ENCODE data around the gene PGPEP1. TPM values are rescaled to one million over a fixed set of nuclear protein-coding genes. Genes with fewer than 3 reads are reported as not detected.
"Not testable (repeated sequence)": the region's sequence is repeated elsewhere in the genome, so short reads cannot be mapped to it uniquely, and the experiment has no call there.

PGPEP1 gene
- total RNA-seq, 1 donor from 2014 or later = 29.3 TPM

- intact Hi-C loops (cut with DNase I); ATAC-seq; DNase-seq (ENCODE audit: missing footprints): not testable (repeated sequence)
Observed at GRCh38 chr19:18324373-18324731, 16.0 kb upstream of the PGPEP1 start.

GRCh38 chr19:18326772-18327171 lies 13.6 kb upstream of the PGPEP1 start:
- intact Hi-C loops (cut with DNase I) = no loop called here
- DNase-seq (ENCODE audit: missing footprints) (no peak), ATAC-seq (no peak)

- intact Hi-C loops (cut with DNase I) = loop anchor here (1.0 kb wide), 2 partner anchors 49 to 53 kb away; no protein-coding TSS in a partner anchor
- peak; percentile 88 for DNase-seq (ENCODE audit: missing footprints)
Observed at GRCh38 chr19:18328340-18329034, 11.9 kb upstream of the PGPEP1 start.

GRCh38 chr19:18329035-18329376 lies 11.4 kb upstream of the PGPEP1 start:
- intact Hi-C loops (cut with DNase I) = no loop called here
- ATAC-seq = no peak

More at GRCh38 chr19:18328340-18329034, 11.9 kb upstream of the PGPEP1 start:
- ATAC-seq = peak; percentile 98

GRCh38 chr19:18330868-18331267 lies 9.5 kb upstream of the PGPEP1 start:
- DNase-seq (ENCODE audit: missing footprints) = no peak
- ATAC-seq = no peak
- intact Hi-C loops (cut with DNase I) = no loop called here

More at GRCh38 chr19:18329035-18329376, 11.4 kb upstream of the PGPEP1 start:
- DNase-seq (ENCODE audit: missing footprints) = no peak

GRCh38 chr19:18332917-18333530 lies 7.4 kb upstream of the PGPEP1 start:
- DNase-seq (ENCODE audit: missing footprints) (no peak), ATAC-seq (no peak)
- intact Hi-C loops (cut with DNase I) = no loop called here

GRCh38 chr19:18333680-18334079 lies 6.7 kb upstream of the PGPEP1 start:
- ATAC-seq (no peak), DNase-seq (ENCODE audit: missing footprints) (no peak)
- intact Hi-C loops (cut with DNase I) = no loop called here

GRCh38 chr19:18336121-18336520 lies 4.3 kb upstream of the PGPEP1 start:
- ATAC-seq (no peak), DNase-seq (ENCODE audit: missing footprints) (no peak)

GRCh38 chr19:18338541-18338940 lies 1.9 kb upstream of the PGPEP1 start:
- DNase-seq (ENCODE audit: missing footprints) (no peak), ATAC-seq (no peak)
- intact Hi-C loops (cut with DNase I) = no loop called here

More at GRCh38 chr19:18336121-18336520, 4.3 kb upstream of the PGPEP1 start:
- intact Hi-C loops (cut with DNase I) = no loop called here

- DNase-seq (ENCODE audit: missing footprints) = no peak
- ATAC-seq = no peak
- intact Hi-C loops (cut with DNase I) = no loop called here
Observed at GRCh38 chr19:18339723-18340122, 675 bp upstream of the PGPEP1 start.

GRCh38 chr19:18340990-18341868 lies 831 bp downstream of the PGPEP1 start:
- intact Hi-C loops (cut with DNase I) = no loop called here
- DNase-seq (ENCODE audit: missing footprints) (peak; percentile 76), ATAC-seq (peak; percentile 40)

GRCh38 chr19:18342090-18342632 lies 1.8 kb downstream of the PGPEP1 start:
- ATAC-seq (no peak), DNase-seq (ENCODE audit: missing footprints) (no peak)
- intact Hi-C loops (cut with DNase I) = no loop called here

GRCh38 chr19:18344582-18344950 lies 4.2 kb downstream of the PGPEP1 start:
- intact Hi-C loops (cut with DNase I) = no loop called here

GRCh38 chr19:18345296-18345695 lies 4.9 kb downstream of the PGPEP1 start:
- intact Hi-C loops (cut with DNase I) = no loop called here
- ATAC-seq (no peak), DNase-seq (ENCODE audit: missing footprints) (no peak)

More at GRCh38 chr19:18344582-18344950, 4.2 kb downstream of the PGPEP1 start:
- DNase-seq (ENCODE audit: missing footprints) (no peak), ATAC-seq (no peak)

- no peak for ATAC-seq
- intact Hi-C loops (cut with DNase I) = no loop called here
- no peak for DNase-seq (ENCODE audit: missing footprints)
Observed at GRCh38 chr19:18346091-18346490, 5.7 kb downstream of the PGPEP1 start.

- DNase-seq (ENCODE audit: missing footprints) = peak; percentile 53
- intact Hi-C loops (cut with DNase I) = no loop called here
- no peak for ATAC-seq
Observed at GRCh38 chr19:18348171-18348570, 7.8 kb downstream of the PGPEP1 start.

GRCh38 chr19:18348818-18349339 lies 8.5 kb downstream of the PGPEP1 start:
- not testable (repeated sequence) for ATAC-seq
- intact Hi-C loops (cut with DNase I) = loop anchor here (1.0 kb wide), 1 partner anchor 61 kb away; no protein-coding TSS in a partner anchor
- DNase-seq (ENCODE audit: missing footprints) = peak; percentile 9

- no peak for DNase-seq (ENCODE audit: missing footprints)
- no peak for ATAC-seq
- intact Hi-C loops (cut with DNase I) = loop anchor here (1.0 kb wide), 1 partner anchor 61 kb away; no protein-coding TSS in a partner anchor
Observed at GRCh38 chr19:18349524-18350128, 9.2 kb downstream of the PGPEP1 start.

GRCh38 chr19:18350490-18350889 lies 10.1 kb downstream of the PGPEP1 start:
- ATAC-seq (no peak), DNase-seq (ENCODE audit: missing footprints) (no peak)
- intact Hi-C loops (cut with DNase I) = no loop called here

Measured in Right ventricle myocardium inferior (tissue), 1 donor.